ENCODE results near the gene FANCL. TPM values are rescaled to one million over a fixed set of nuclear protein-coding genes. Genes with fewer than 3 reads are reported as not detected.

The FANCL gene
- total and polyA plus RNA-seq, 9 of the 15 experiments (the other 6 are each of a cell fraction or from before 2014, with no cell fraction given): 36.7 to 120 (median 58.5) TPM

GRCh38 chr2:58207189-58207588 lies 33.9 kb downstream of the FANCL start:
- no peak for DNase-seq (ENCODE audit: extremely low read depth in 1 of 4, low spot score in 3 of 4)
- H4K20me1 ChIP-seq (replicated peaks; ENCODE audit: control insufficient read depth, insufficient read depth, low read length): no peaks in the 10 kb centered on the region
- H3K9me3 ChIP-seq (replicated peaks; ENCODE audit: control insufficient read depth, insufficient read depth, low read depth, low read length): peaks cover 5% of the 10 kb centered on the region; the same call in 1 of the 2 replicates
- ATAC-seq: peak; percentile 39
- no peaks in the 10 kb centered on the region for H3K27me3 ChIP-seq (ENCODE audit: control insufficient read depth in 2 of 2, insufficient read depth in 2 of 2, low read length in 2 of 2)
- BruUV-seq (replicated peaks): no TSS peak
- peaks cover 46% of the 10 kb centered on the region; the same call in 2 of the 3 replicates for H3K36me3 ChIP-seq (ENCODE audit: control insufficient read depth, insufficient read depth, low read length)
- no peaks in the 10 kb centered on the region for H3K4me1 ChIP-seq (replicated peaks in 1 of 2; ENCODE audit: control insufficient read depth in 2 of 2, insufficient read depth in 2 of 2, low read length in 2 of 2)
- POLR2A ChIA-PET: interaction anchor here (0.6 to 0.7 kb wide), 2 partner anchors 18 to 48 kb away, joined by 3 read pairs; no protein-coding TSS in a partner anchor
- no peaks in the 10 kb centered on the region for H3K79me2 ChIP-seq (ENCODE audit: control insufficient read depth, insufficient read depth, low read length)
- CTCF ChIA-PET (ENCODE audit: low intra/inter-chr PET ratio): no interaction called here
- H2AFZ ChIP-seq (ENCODE audit: low read depth, low read length): no peak overlapping the region
- no peaks in the 10 kb centered on the region for H3K9me1 ChIP-seq (ENCODE audit: control insufficient read depth, insufficient read depth, low read length)
- intact Hi-C loops (cut with micrococcal nuclease) (no loop called here), in situ Hi-C loops (cut with MboI) (no loop called here)
- H3K9ac ChIP-seq (ENCODE audit: insufficient read depth in 1 of 2, low read depth in 2 of 2, low read length in 2 of 2): no peak overlapping the region
- H3K27ac ChIP-seq (ENCODE audit: extremely low read depth, low read depth, low read length): no peak overlapping the region
- WGBS (ENCODE audit: insufficient coverage, low coverage, missing lambda C conversion rate): 96% methylated on average over 3 of the region's 3 CpGs
- H3K4me3 ChIP-seq: no peak overlapping the region
- no peak overlapping the region for H3K4me2 ChIP-seq (ENCODE audit: insufficient read depth, low read length)
- no peak for FAIRE-seq
- TF ChIP-seq SNIP1 (IDR thresholded peaks at IDR 0.05; ENCODE audit: low read depth): no peak
- TF ChIP-seq ZNF347 (CRISPR knock-in tag; IDR thresholded peaks at IDR 0.05; ENCODE audit: low read depth): no peak
- no peak for TF ChIP-seq GTF3C2 (IDR thresholded peaks at IDR 0.05; ENCODE audit: borderline replicate concordance, extremely low read depth, insufficient read length)
- no peak for TF ChIP-seq ZNF77 (CRISPR knock-in tag; IDR thresholded peaks at IDR 0.05)
- TF ChIP-seq ZNF644 (tag; IDR thresholded peaks at IDR 0.05; ENCODE audit: low read depth): no peak
- TF ChIP-seq ZFP36 (IDR thresholded peaks at IDR 0.05; ENCODE audit: low read depth, low read length, partially characterized antibody): no peak
- no peak for TF ChIP-seq ZNF398 (CRISPR knock-in tag; IDR thresholded peaks at IDR 0.05)
- no peak for TF ChIP-seq ZNF174 (CRISPR knock-in tag; IDR thresholded peaks at IDR 0.05)
- no peak for TF ChIP-seq SNAPC5 (CRISPR knock-in tag; IDR thresholded peaks at IDR 0.05)
- TF ChIP-seq FOXA1 (IDR thresholded peaks at IDR 0.05; ENCODE audit: borderline replicate concordance): no peak

Data from K562 (cell line).